ENCODE data around the gene UQCC2.

The UQCC2 gene

GRCh38 chr6:33744001-33744848 lies 32.7 kb upstream of the UQCC2 start:
- no peak for DNase-seq

- no peak for DNase-seq
These were observed 31.3 kb upstream of the UQCC2 start for GRCh38 chr6:33742837-33743236.

- DNase-seq, result no peak
These were observed 30.6 kb upstream of the UQCC2 start for GRCh38 chr6:33742092-33742491.

GRCh38 chr6:33740794-33741193 lies 29.3 kb upstream of the UQCC2 start:
- DNase-seq, result no peak

- no peak for DNase-seq
These were observed 28.7 kb upstream of the UQCC2 start for GRCh38 chr6:33740204-33740608.

- no peak for DNase-seq
These were observed 28.1 kb upstream of the UQCC2 start for GRCh38 chr6:33739571-33739970.

GRCh38 chr6:33738879-33739278 lies 27.4 kb upstream of the UQCC2 start:
- DNase-seq, result no peak

GRCh38 chr6:33738153-33738552 lies 26.7 kb upstream of the UQCC2 start:
- no peak for DNase-seq

GRCh38 chr6:33737267-33738026 lies 25.9 kb upstream of the UQCC2 start:
- DNase-seq, result no peak

- DNase-seq, result no peak
These were observed 23.7 kb upstream of the UQCC2 start for GRCh38 chr6:33735216-33735615.

GRCh38 chr6:33733709-33734007 lies 22.2 kb upstream of the UQCC2 start:
- no peak for DNase-seq

- no peak for DNase-seq
These were observed 21.6 kb upstream of the UQCC2 start for GRCh38 chr6:33732817-33733708.

GRCh38 chr6:33732385-33732784 lies 20.9 kb upstream of the UQCC2 start:
- no peak for DNase-seq

GRCh38 chr6:33731751-33732282 lies 20.3 kb upstream of the UQCC2 start:
- no peak for DNase-seq

GRCh38 chr6:33731035-33731434 lies 19.5 kb upstream of the UQCC2 start:
- no peak for DNase-seq

- DNase-seq, result no peak
These were observed 19.1 kb upstream of the UQCC2 start for GRCh38 chr6:33730611-33731010.

- DNase-seq, result no peak
These were observed 17.6 kb upstream of the UQCC2 start for GRCh38 chr6:33729059-33729458.

GRCh38 chr6:33728438-33728837 lies 16.9 kb upstream of the UQCC2 start:
- DNase-seq, result no peak

- no peak for DNase-seq
These were observed 16.4 kb upstream of the UQCC2 start for GRCh38 chr6:33727932-33728331.

- no peak for DNase-seq
These were observed 15.6 kb upstream of the UQCC2 start for GRCh38 chr6:33727126-33727525.

- no peak for DNase-seq
These were observed 15.2 kb upstream of the UQCC2 start for GRCh38 chr6:33726696-33727095.

- no peak for DNase-seq
These were observed 14.6 kb upstream of the UQCC2 start for GRCh38 chr6:33725891-33726673.

Measured in GOT3 (cell line).